ENCODE measurements around the gene PTPN21. TPM values are rescaled to one million over a fixed set of nuclear protein-coding genes. Genes with fewer than 3 reads are reported as not detected.

PTPN21 gene
- total and polyA plus RNA-seq, 4 donors, result 2.1 to 7.2 (median 3.1) TPM

GRCh38 chr14:88424573-88424972 is 130.2 kb downstream of the PTPN21 start:
- no peaks in the 10 kb centered on the region for H3K27me3 ChIP-seq (ENCODE audit: control insufficient read depth in 4 of 4, insufficient read depth in 4 of 4, low read length in 3 of 4)
- no peak for DNase-seq (ENCODE audit: low spot score)
- H3K9me3 ChIP-seq (ENCODE audit: control insufficient read depth in 4 of 4, low read length in 3 of 4), result no peaks in the 10 kb centered on the region
- H3K9ac ChIP-seq (ENCODE audit: low read depth in 1 of 2, low read length in 2 of 2), result no peak overlapping the region
- H3K36me3 ChIP-seq (ENCODE audit: control insufficient read depth in 4 of 4, insufficient read depth in 3 of 4, low read depth in 1 of 4, low read length in 3 of 4), result peaks cover 0 to 3% (median 2%) of the 10 kb centered on the region in 4 donors
- H3K4me1 ChIP-seq (ENCODE audit: control insufficient read depth in 4 of 4, insufficient read depth in 4 of 4, low read length in 3 of 4), result no peaks in the 10 kb centered on the region
- H3K4me3 ChIP-seq (ENCODE audit: low read depth in 1 of 3, low read length in 3 of 3), result no peak overlapping the region
- H3K27ac ChIP-seq (ENCODE audit: low read depth in 1 of 2, low read length in 2 of 2), result no peak overlapping the region
- no peak for TF ChIP-seq SP1 (IDR thresholded peaks at IDR 0.05)
- no peak for TF ChIP-seq REST (IDR thresholded peaks at IDR 0.05)
- no peak for TF ChIP-seq HNF4A (conservative IDR thresholded peaks at IDR 0.05)
- no peak for TF ChIP-seq NR2F2 (IDR thresholded peaks at IDR 0.05)
- TF ChIP-seq CTCF (IDR thresholded peaks at IDR 0.05; ENCODE audit: low read depth, low read length, missing input control), result no peak

- peaks cover 0 to 3% (median 2%) of the 10 kb centered on the region in 4 donors for H3K36me3 ChIP-seq (ENCODE audit: control insufficient read depth in 4 of 4, insufficient read depth in 3 of 4, low read depth in 1 of 4, low read length in 3 of 4)
- TF ChIP-seq TAF1 (conservative IDR thresholded peaks at IDR 0.05), result no peak
- no peak for TF ChIP-seq HNF4G (IDR thresholded peaks at IDR 0.05)
- TF ChIP-seq NR2F2 (IDR thresholded peaks at IDR 0.05), result no peak
- TF ChIP-seq CTCF (IDR thresholded peaks at IDR 0.05; ENCODE audit: low read depth, low read length, missing input control), result no peak
- TF ChIP-seq, protein P1, sequence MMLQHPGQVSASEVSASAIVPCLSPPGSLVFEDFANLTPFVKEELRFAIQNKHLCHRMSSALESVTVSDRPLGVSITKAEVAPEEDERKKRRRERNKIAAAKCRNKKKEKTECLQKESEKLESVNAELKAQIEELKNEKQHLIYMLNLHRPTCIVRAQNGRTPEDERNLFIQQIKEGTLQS (IDR thresholded peaks at IDR 0.05), result no peak
- no peak for TF ChIP-seq EGR1 (IDR thresholded peaks at IDR 0.05; ENCODE audit: low read depth in 2 of 2)
- no peak for TF ChIP-seq FOXA2 (IDR thresholded peaks at IDR 0.05)
- no peak for TF ChIP-seq ZBTB33 (IDR thresholded peaks at IDR 0.05)
- TF ChIP-seq YY1 (IDR thresholded peaks at IDR 0.05), result no peak
- no peak for TF ChIP-seq HNF4A (conservative IDR thresholded peaks at IDR 0.05)
- TF ChIP-seq GABPA (IDR thresholded peaks at IDR 0.05 in 1 of 2, conservative IDR thresholded peaks at IDR 0.05 in 1 of 2), result no peak
- TF ChIP-seq RXRA (IDR thresholded peaks at IDR 0.05), result no peak
- no peak for TF ChIP-seq FOXA1 (IDR thresholded peaks at IDR 0.05)
- TF ChIP-seq SP1 (IDR thresholded peaks at IDR 0.05), result no peak
- TF ChIP-seq, protein P2, sequence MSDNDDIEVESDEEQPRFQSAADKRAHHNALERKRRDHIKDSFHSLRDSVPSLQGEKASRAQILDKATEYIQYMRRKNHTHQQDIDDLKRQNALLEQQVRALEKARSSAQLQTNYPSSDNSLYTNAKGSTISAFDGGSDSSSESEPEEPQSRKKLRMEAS (IDR thresholded peaks at IDR 0.05), result no peak
- TF ChIP-seq JUND (IDR thresholded peaks at IDR 0.05), result no peak
- no peak for TF ChIP-seq RAD21 (IDR thresholded peaks at IDR 0.05)
- DNase-seq (ENCODE audit: low spot score), result no peak
- H3K9me3 ChIP-seq (ENCODE audit: control insufficient read depth in 4 of 4, low read length in 3 of 4), result no peaks in the 10 kb centered on the region
- no peaks in the 10 kb centered on the region for H3K4me1 ChIP-seq (ENCODE audit: control insufficient read depth in 4 of 4, insufficient read depth in 4 of 4, low read length in 3 of 4)
- WGBS, result 88% methylated on average over 3 of the region's 3 CpGs
- H3K9ac ChIP-seq (ENCODE audit: low read depth in 1 of 2, low read length in 2 of 2), result no peak overlapping the region
- H3K27ac ChIP-seq (ENCODE audit: low read depth in 1 of 2, low read length in 2 of 2), result no peak overlapping the region
- H3K27me3 ChIP-seq (ENCODE audit: control insufficient read depth in 4 of 4, insufficient read depth in 4 of 4, low read length in 3 of 4), result no peaks in the 10 kb centered on the region
- H3K4me3 ChIP-seq (ENCODE audit: low read depth in 1 of 3, low read length in 3 of 3), result no peak overlapping the region
These were observed 131.7 kb downstream of the PTPN21 start for GRCh38 chr14:88422919-88423650.
